WTC11 (cell line): ENCODE data around the gene PAQR4.

Experiments used
- CREB1 ChIP-seq: sonication (generic); formaldehyde crosslinking; IDR thresholded peaks from 2 replicates; pipeline ENCODE4 v1.8.0; 2023; ENCODE audit warnings: mild to moderate bottlenecking, missing genetic modification reagents
- CREM ChIP-seq: sonication (generic); formaldehyde crosslinking; IDR thresholded peaks from 2 replicates; pipeline ENCODE4 v1.8.1; 2022; ENCODE audit warnings: mild to moderate bottlenecking, missing genetic modification reagents, moderate library complexity
- NR2C2 ChIP-seq: sonication (generic); formaldehyde crosslinking; IDR thresholded peaks from 2 replicates; pipeline ENCODE4 v1.8.0; 2022; ENCODE audit warnings: mild to moderate bottlenecking, missing genetic modification reagents
- TEAD4 ChIP-seq: sonication (generic); formaldehyde crosslinking; IDR thresholded peaks from 2 replicates; pipeline ENCODE4 v1.8.0; 2022; ENCODE audit warnings: mild to moderate bottlenecking, missing genetic modification reagents
- ZNF232 ChIP-seq: sonication (generic); formaldehyde crosslinking; IDR thresholded peaks from 2 replicates; pipeline ENCODE4 v1.8.0; 2022; ENCODE audit warnings: mild to moderate bottlenecking, missing genetic modification reagents
- TF ChIP-seq, protein P1 (sequence below): sonication (generic); formaldehyde crosslinking; IDR thresholded peaks from 2 replicates; pipeline ENCODE4 v1.8.1; 2022; ENCODE audit warnings: low read depth, missing genetic modification reagents, borderline replicate concordance
- TF ChIP-seq, protein P2 (sequence below): fragments of 200-600 bp; IDR thresholded peaks from 2 replicates; pipeline ENCODE4 v1.8.0; 2022; ENCODE audit warnings: antibody characterized with exemption
- TF ChIP-seq, protein P3 (sequence below): sonication (generic); formaldehyde crosslinking; IDR thresholded peaks from 2 replicates; pipeline ENCODE4 v1.8.0; 2022; ENCODE audit warnings: mild to moderate bottlenecking, missing genetic modification reagents
- TF ChIP-seq, protein P4 (sequence below): sonication (generic); formaldehyde crosslinking; IDR thresholded peaks from 2 replicates; pipeline ENCODE4 v1.8.0; 2022; ENCODE audit warnings: missing genetic modification reagents
- TF ChIP-seq, protein P5 (sequence below): sonication (generic); formaldehyde crosslinking; conservative IDR thresholded peaks from 2 replicates; pipeline ENCODE4 v1.8.1; 2022; ENCODE audit warnings: mild to moderate bottlenecking, missing genetic modification reagents
- TF ChIP-seq, protein P6 (sequence below): sonication (generic); formaldehyde crosslinking; IDR thresholded peaks from 2 replicates; pipeline ENCODE4 v1.8.1; 2023; ENCODE audit warnings: mild to moderate bottlenecking, moderate library complexity, missing genetic modification reagents

DNA sequence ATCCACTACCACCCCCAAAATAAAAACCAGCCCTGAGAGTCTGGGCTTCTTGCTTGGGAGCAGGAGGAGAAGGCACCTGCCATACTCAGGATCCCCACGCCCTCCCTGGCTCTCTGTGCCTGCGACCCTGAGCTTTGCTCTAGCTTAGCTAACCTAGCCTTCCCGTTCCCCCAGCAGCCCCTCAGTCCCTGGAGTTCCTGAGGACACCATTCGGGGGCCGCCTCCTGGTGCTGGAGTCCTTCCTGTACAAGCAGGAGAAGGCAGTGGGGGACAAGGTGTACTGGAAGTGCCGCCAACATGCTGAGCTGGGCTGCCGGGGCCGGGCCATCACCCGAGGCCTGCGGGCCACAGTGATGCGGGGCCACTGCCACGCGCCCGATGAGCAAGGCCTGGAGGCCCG, 38.9 kb upstream of the PAQR4 start:
- TF ChIP-seq, protein P1, sequence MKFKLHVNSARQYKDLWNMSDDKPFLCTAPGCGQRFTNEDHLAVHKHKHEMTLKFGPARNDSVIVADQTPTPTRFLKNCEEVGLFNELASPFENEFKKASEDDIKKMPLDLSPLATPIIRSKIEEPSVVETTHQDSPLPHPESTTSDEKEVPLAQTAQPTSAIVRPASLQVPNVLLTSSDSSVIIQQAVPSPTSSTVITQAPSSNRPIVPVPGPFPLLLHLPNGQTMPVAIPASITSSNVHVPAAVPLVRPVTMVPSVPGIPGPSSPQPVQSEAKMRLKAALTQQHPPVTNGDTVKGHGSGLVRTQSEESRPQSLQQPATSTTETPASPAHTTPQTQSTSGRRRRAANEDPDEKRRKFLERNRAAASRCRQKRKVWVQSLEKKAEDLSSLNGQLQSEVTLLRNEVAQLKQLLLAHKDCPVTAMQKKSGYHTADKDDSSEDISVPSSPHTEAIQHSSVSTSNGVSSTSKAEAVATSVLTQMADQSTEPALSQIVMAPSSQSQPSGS (CRISPR knock-in tag) = no peak
- TF ChIP-seq, protein P2, sequence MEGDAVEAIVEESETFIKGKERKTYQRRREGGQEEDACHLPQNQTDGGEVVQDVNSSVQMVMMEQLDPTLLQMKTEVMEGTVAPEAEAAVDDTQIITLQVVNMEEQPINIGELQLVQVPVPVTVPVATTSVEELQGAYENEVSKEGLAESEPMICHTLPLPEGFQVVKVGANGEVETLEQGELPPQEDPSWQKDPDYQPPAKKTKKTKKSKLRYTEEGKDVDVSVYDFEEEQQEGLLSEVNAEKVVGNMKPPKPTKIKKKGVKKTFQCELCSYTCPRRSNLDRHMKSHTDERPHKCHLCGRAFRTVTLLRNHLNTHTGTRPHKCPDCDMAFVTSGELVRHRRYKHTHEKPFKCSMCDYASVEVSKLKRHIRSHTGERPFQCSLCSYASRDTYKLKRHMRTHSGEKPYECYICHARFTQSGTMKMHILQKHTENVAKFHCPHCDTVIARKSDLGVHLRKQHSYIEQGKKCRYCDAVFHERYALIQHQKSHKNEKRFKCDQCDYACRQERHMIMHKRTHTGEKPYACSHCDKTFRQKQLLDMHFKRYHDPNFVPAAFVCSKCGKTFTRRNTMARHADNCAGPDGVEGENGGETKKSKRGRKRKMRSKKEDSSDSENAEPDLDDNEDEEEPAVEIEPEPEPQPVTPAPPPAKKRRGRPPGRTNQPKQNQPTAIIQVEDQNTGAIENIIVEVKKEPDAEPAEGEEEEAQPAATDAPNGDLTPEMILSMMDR = no peak
- TF ChIP-seq CREM (CRISPR knock-in tag) = no peak
- TF ChIP-seq, protein P3, sequence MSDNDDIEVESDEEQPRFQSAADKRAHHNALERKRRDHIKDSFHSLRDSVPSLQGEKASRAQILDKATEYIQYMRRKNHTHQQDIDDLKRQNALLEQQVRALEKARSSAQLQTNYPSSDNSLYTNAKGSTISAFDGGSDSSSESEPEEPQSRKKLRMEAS = no peak
- TF ChIP-seq ZNF232 (CRISPR knock-in tag) = no peak
- TF ChIP-seq, protein P4, sequence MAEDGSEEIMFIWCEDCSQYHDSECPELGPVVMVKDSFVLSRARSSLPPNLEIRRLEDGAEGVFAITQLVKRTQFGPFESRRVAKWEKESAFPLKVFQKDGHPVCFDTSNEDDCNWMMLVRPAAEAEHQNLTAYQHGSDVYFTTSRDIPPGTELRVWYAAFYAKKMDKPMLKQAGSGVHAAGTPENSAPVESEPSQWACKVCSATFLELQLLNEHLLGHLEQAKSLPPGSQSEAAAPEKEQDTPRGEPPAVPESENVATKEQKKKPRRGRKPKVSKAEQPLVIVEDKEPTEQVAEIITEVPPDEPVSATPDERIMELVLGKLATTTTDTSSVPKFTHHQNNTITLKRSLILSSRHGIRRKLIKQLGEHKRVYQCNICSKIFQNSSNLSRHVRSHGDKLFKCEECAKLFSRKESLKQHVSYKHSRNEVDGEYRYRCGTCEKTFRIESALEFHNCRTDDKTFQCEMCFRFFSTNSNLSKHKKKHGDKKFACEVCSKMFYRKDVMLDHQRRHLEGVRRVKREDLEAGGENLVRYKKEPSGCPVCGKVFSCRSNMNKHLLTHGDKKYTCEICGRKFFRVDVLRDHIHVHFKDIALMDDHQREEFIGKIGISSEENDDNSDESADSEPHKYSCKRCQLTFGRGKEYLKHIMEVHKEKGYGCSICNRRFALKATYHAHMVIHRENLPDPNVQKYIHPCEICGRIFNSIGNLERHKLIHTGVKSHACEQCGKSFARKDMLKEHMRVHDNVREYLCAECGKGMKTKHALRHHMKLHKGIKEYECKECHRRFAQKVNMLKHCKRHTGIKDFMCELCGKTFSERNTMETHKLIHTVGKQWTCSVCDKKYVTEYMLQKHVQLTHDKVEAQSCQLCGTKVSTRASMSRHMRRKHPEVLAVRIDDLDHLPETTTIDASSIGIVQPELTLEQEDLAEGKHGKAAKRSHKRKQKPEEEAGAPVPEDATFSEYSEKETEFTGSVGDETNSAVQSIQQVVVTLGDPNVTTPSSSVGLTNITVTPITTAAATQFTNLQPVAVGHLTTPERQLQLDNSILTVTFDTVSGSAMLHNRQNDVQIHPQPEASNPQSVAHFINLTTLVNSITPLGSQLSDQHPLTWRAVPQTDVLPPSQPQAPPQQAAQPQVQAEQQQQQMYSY (CRISPR knock-in tag) = no peak
- no peak for TF ChIP-seq TEAD4 (CRISPR knock-in tag)
- TF ChIP-seq, protein P5, sequence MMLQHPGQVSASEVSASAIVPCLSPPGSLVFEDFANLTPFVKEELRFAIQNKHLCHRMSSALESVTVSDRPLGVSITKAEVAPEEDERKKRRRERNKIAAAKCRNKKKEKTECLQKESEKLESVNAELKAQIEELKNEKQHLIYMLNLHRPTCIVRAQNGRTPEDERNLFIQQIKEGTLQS (CRISPR knock-in tag) = no peak
- no peak for TF ChIP-seq NR2C2 (CRISPR knock-in tag)
- no peak for TF ChIP-seq CREB1 (CRISPR knock-in tag)
- TF ChIP-seq, protein P6, sequence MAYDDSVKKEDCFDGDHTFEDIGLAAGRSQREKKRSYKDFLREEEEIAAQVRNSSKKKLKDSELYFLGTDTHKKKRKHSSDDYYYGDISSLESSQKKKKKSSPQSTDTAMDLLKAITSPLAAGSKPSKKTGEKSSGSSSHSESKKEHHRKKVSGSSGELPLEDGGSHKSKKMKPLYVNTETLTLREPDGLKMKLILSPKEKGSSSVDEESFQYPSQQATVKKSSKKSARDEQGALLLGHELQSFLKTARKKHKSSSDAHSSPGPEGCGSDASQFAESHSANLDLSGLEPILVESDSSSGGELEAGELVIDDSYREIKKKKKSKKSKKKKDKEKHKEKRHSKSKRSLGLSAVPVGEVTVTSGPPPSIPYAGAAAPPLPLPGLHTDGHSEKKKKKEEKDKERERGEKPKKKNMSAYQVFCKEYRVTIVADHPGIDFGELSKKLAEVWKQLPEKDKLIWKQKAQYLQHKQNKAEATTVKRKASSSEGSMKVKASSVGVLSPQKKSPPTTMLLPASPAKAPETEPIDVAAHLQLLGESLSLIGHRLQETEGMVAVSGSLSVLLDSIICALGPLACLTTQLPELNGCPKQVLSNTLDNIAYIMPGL (CRISPR knock-in tag) = no peak
